Lower lobe of right lung (tissue), 2 donors: ENCODE measurements around the gene KIRREL3. TPM values are rescaled to one million over a fixed set of nuclear protein-coding genes. Genes with fewer than 3 reads are reported as not detected.

ENCODE experiments used
- ATAC-seq, 2 donors: fragments of 200-7000 bp; cut with Tn5 transposase; one replicate each; pipeline ENCODE4 v1.9.1; 2020 to 2022; ENCODE audit warnings: mild to moderate bottlenecking in 2 of 2, moderate library complexity in 2 of 2
- DNase-seq: peaks from one replicate; pipeline ENCODE4 v3.0.0-alpha.2; 2020
- H3K27ac ChIP-seq: fragments of 200-600 bp; one replicate; pipeline ENCODE4 v1.8.0; 2022
- H3K27me3 ChIP-seq: fragments of 200-600 bp; one replicate; pipeline ENCODE4 v1.8.0; 2022; ENCODE audit warnings: low read depth
- H3K36me3 ChIP-seq: fragments of 200-600 bp; one replicate; pipeline ENCODE4 v1.8.0; 2022; ENCODE audit warnings: mild to moderate bottlenecking
- H3K4me1 ChIP-seq: fragments of 200-600 bp; one replicate; pipeline ENCODE4 v1.8.0; 2022
- H3K4me3 ChIP-seq: fragments of 200-600 bp; one replicate; pipeline ENCODE4 v1.8.0; 2022; ENCODE audit warnings: mild to moderate bottlenecking
- H3K9me3 ChIP-seq: fragments of 200-600 bp; one replicate; pipeline ENCODE4 v1.8.0; 2022
- intact Hi-C: fragments of 100-400 bp; cut with DNase I; formaldehyde crosslinking; loops from one replicate; pipeline ENCODE4 v1.11.0; 2022
- total RNA-seq: library from RNA; stranded (reverse); fragmentation: NEBNext Ultra II Directional; extraction: Animal tissue kit (Norgen Biotek cat#: 25700); gene quantifications from one replicate; pipeline ENCODE4 v1.2.1, GENCODE V29; 2021
- TF ChIP-seq, protein P1 (sequence below): fragments of 200-600 bp; IDR thresholded peaks from one replicate; pipeline ENCODE4 v1.8.0; 2022; ENCODE audit warnings: antibody characterized with exemption, mild to moderate bottlenecking
- donor health status: DM: no; HTN: yes; CAD: no; lungs with severe emphysema.

Gene KIRREL3
- total RNA-seq, 1 donor from 2014 or later = 0.15 TPM

DNA sequence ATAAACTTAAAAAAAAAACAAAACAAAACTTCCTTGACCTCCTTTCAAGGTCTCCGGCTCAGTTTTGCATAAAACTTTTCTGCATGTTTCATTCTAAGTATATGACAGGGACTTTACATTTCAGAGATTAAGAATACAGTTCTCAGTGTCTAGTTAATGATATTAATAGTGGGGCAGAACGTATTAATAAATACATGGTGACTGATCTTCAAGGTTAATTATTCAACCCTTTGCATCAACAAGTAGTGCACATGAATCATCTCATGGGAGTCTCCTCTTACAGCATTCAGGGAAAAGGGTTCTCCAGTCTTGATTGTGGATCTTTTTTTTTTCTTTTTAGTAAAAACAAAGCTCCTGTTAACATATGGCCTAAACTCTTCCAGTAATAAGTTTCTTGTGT lies 146.8 kb downstream of the KIRREL3 start:
- ATAC-seq (no peak), DNase-seq (no peak)
- no peaks in the 10 kb centered on the region for H3K27me3 ChIP-seq
- intact Hi-C loops = no loop called here
- H3K9me3 ChIP-seq = no peaks in the 10 kb centered on the region
- TF ChIP-seq, protein P1, sequence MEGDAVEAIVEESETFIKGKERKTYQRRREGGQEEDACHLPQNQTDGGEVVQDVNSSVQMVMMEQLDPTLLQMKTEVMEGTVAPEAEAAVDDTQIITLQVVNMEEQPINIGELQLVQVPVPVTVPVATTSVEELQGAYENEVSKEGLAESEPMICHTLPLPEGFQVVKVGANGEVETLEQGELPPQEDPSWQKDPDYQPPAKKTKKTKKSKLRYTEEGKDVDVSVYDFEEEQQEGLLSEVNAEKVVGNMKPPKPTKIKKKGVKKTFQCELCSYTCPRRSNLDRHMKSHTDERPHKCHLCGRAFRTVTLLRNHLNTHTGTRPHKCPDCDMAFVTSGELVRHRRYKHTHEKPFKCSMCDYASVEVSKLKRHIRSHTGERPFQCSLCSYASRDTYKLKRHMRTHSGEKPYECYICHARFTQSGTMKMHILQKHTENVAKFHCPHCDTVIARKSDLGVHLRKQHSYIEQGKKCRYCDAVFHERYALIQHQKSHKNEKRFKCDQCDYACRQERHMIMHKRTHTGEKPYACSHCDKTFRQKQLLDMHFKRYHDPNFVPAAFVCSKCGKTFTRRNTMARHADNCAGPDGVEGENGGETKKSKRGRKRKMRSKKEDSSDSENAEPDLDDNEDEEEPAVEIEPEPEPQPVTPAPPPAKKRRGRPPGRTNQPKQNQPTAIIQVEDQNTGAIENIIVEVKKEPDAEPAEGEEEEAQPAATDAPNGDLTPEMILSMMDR = no peak
- no peaks in the 10 kb centered on the region for H3K4me1 ChIP-seq
- no peak overlapping the region for H3K27ac ChIP-seq
- H3K36me3 ChIP-seq = no peaks in the 10 kb centered on the region
- no peak overlapping the region for H3K4me3 ChIP-seq

DNA sequence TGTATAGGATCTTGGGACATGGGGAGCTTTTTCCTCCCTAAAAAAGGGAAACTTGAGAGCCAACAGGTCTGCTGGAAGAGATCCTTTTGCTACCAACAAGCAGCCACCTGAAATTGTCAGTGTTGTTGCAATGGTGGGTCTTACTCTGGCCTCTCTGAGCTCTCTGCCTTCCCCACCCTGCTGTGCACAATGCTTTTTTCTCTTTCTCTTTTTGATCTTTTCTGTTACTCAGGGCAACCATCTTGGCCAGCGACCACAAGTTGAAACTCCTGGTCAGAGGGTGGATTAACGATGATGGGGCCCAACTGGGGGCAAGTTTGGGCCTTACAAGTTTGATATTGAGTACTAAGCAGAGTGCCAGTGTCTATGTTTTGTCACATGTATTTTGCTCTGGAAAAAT lies 155.8 kb downstream of the KIRREL3 start:
- TF ChIP-seq, protein P1 = no peak
- no peak overlapping the region for H3K4me3 ChIP-seq
- no peaks in the 10 kb centered on the region for H3K4me1 ChIP-seq
- no peaks in the 10 kb centered on the region for H3K36me3 ChIP-seq
- no peaks in the 10 kb centered on the region for H3K27me3 ChIP-seq
- no peak for DNase-seq
- intact Hi-C loops = no loop called here
- no peak for ATAC-seq
- H3K9me3 ChIP-seq = no peaks in the 10 kb centered on the region
- no peak overlapping the region for H3K27ac ChIP-seq

DNA sequence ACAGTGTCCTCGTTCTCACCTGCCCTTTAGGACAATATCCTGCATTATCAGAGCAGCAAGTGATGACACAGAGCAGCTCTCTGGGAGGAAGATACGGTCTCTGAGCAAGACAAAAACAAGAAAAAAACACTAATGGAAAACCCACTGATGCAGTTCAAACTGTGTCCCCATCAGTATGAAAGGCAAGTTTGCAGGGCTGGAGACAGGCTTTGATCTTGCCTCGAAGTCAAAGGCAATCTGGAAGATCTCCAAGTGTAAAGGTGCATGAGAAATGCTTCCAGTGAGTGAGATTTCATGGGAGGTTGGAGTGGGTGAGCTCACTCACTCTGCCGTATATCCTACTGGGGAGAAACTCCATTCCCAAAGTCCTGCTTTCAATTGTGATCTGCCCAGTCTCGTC lies 157.5 kb downstream of the KIRREL3 start:
- TF ChIP-seq, protein P1 = no peak
- Histone ChIP-seq H3K9me3 (no peaks in the 10 kb centered on the region), H3K4me3 (no peak overlapping the region), H3K4me1 (no peaks in the 10 kb centered on the region), H3K27me3 (no peaks in the 10 kb centered on the region), H3K36me3 (no peaks in the 10 kb centered on the region), H3K27ac (no peak overlapping the region)
- intact Hi-C loops = no loop called here
- DNase-seq (no peak), ATAC-seq (no peak)

DNA sequence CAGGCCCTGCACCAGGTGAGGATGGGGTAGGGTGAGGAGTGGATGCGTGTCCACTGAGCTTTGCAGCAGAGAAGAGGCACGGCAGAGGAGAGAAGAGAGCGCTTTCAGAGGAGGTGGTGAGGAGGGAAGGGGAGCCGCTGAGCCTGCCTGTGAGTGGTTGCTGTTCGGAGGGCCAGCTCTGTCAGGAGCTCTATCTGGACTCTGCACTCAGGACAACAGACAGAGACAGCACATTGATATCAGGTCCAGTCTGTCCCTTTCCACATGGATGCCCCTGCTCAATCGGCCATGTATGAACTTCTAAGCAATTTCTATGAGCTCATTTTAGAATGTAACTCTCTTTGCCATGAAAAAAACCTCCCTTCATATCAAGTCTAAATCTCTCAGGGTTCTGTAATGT lies 158.6 kb downstream of the KIRREL3 start:
- H3K9me3 ChIP-seq = no peaks in the 10 kb centered on the region
- no peaks in the 10 kb centered on the region for H3K27me3 ChIP-seq
- no peaks in the 10 kb centered on the region for H3K4me1 ChIP-seq
- no peak overlapping the region for H3K4me3 ChIP-seq
- no peaks in the 10 kb centered on the region for H3K36me3 ChIP-seq
- ATAC-seq (no peak), DNase-seq (no peak)
- no peak overlapping the region for H3K27ac ChIP-seq
- TF ChIP-seq, protein P1 = no peak
- intact Hi-C loops = no loop called here

DNA sequence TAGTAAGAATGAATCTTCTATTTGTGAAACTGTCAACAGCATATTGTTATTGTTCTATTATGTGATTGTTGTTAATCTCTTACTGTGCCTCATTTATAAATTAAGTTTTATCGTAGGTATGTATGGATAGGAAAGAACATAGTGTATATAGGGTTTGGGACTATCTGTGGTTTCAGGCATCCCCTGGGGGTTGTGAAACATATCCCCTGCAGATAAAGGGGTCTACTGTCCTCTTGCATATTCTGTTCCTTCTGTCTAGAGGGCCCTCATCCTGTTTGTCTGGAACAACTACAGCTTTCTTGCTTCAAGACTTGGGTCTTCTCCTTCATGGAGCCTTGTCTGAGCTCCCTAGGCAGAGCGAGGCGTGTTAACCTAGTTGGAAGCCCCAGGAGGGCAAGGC lies 159.6 kb downstream of the KIRREL3 start:
- no peaks in the 10 kb centered on the region for H3K9me3 ChIP-seq
- ATAC-seq (no peak), DNase-seq (no peak)
- no peak overlapping the region for H3K27ac ChIP-seq
- TF ChIP-seq, protein P1 = no peak
- H3K36me3 ChIP-seq = no peaks in the 10 kb centered on the region
- H3K4me3 ChIP-seq = no peak overlapping the region
- H3K4me1 ChIP-seq = no peaks in the 10 kb centered on the region
- intact Hi-C loops = no loop called here
- no peaks in the 10 kb centered on the region for H3K27me3 ChIP-seq
